Measurements from ENCODE around the gene BMP4. TPM values are rescaled to one million over a fixed set of nuclear protein-coding genes. Genes with fewer than 3 reads are reported as not detected.

BMP4 gene
- polyA plus RNA-seq, 1 donor (not counting 4 experiments of a cell fraction or from before 2014, with no cell fraction given), result 6.5 TPM

DNA sequence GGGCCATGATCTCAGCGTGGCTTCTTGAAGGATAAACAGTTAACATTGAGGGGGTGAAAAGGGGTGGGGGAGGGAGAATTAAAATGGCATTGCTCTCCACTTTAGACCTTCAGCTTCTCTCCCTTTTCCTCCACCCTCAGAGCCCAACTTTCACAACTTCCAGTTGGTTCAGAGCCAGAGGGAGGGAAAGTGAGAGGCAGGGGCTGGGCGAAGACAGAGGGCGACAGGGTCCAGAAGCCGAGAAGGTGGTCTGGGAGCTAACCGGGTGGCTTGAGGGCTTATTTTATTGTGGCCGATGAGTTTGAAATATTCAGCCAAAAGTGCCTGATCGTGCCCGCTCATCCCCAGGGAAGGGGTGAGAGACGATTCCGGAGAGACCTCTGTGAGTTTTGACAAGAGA lies 4.1 kb downstream of the BMP4 start:
- Histone ChIP-seq H3K36me3 (ENCODE audit: control insufficient read depth in 2 of 2, extremely low read depth in 1 of 2, insufficient read depth in 2 of 2, low read length in 2 of 2) (peaks cover 0 to 8% of the 10 kb centered on the region in 2 experiments), H3K9me3 (ENCODE audit: control insufficient read depth, low read depth, low read length) (no peaks in the 10 kb centered on the region), H2AFZ (ENCODE audit: control insufficient read depth, low read length) (no peak overlapping the region), H3K4me2 (ENCODE audit: control insufficient read depth, extremely low read depth, insufficient read depth, low read depth, low read length) (no peak overlapping the region), H3K9ac (ENCODE audit: control insufficient read depth, extremely low read depth, insufficient read depth, low read length) (no peak overlapping the region), H3K4me3 (ENCODE audit: control insufficient read depth in 2 of 3, extremely low read depth in 1 of 3, insufficient read depth in 2 of 3, low read depth in 1 of 3, low read length in 3 of 3) (no peak overlapping the region), H3K27ac (ENCODE audit: control insufficient read depth, insufficient read depth, low read length) (no peak overlapping the region), H4K20me1 (ENCODE audit: control insufficient read depth, extremely low read depth, insufficient read depth, low read length) (no peaks in the 10 kb centered on the region), H3K9me1 (ENCODE audit: control insufficient read depth, extremely low read depth, insufficient read depth, low read length) (no peaks in the 10 kb centered on the region), H3K27me3 (ENCODE audit: control insufficient read depth, extremely low read depth, insufficient read depth, low read length) (no peaks in the 10 kb centered on the region), H3K4me1 (ENCODE audit: control insufficient read depth, extremely low read depth, insufficient read depth, low read length) (peaks cover 10% of the 10 kb centered on the region), H3K79me2 (ENCODE audit: control insufficient read depth, insufficient read depth, low read length) (peaks cover 20% of the 10 kb centered on the region)
- dilution Hi-C loops (cut with MboI; ENCODE audit: extremely low pct_ligation_motif_present, low sequenced_read_pairs), result no loop called here
- DNase-seq (ENCODE audit: low read depth, low spot score) (no peak), FAIRE-seq (no peak)
- TF ChIP-seq EZH2 (IDR thresholded peaks at IDR 0.05; ENCODE audit: low read length) (no peak), CTCF (optimal IDR thresholded peaks at IDR 0.05 in 1 of 3, IDR thresholded peaks at IDR 0.05 in 1 of 3, conservative IDR thresholded peaks at IDR 0.05 in 1 of 3; ENCODE audit: extremely low read depth in 1 of 3, insufficient read depth in 2 of 3, low read length in 3 of 3) (no peak)

DNA sequence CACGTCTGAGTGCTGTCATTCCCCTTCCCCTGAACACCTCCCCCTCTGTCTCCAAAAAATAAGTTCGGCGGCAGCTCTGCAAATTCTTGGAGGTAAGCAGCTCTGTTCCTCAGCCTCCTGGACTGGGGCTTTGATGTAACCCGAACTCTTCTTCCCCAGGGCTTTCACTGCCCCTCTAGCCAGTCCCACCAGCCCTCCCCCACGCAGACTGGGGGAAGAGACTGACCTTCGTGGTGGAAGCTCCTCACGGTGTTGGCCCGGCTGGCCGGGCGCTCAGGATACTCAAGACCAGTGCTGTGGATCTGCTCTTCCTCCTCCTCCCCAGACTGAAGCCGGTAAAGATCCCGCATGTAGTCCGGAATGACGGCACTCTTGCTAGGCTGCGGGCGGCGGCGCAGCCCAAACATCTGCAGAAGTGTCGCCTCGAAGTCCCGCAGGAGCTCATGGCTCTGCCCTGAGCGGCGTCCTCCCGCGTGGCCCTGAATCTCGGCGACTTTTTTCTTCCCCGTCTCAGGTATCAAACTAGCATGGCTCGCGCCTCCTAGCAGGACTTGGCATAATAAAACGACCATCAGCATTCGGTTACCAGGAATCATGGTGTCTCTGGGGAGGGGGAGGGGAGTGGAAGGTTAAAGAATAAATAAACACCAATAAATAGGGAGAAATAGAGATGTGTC lies 4.9 kb downstream of the BMP4 start:
- no peak for TF ChIP-seq EZH2 (IDR thresholded peaks at IDR 0.05; ENCODE audit: low read length)
- no peak for TF ChIP-seq CTCF (optimal IDR thresholded peaks at IDR 0.05 in 1 of 3, IDR thresholded peaks at IDR 0.05 in 1 of 3, conservative IDR thresholded peaks at IDR 0.05 in 1 of 3; ENCODE audit: extremely low read depth in 1 of 3, insufficient read depth in 2 of 3, low read length in 3 of 3)
- Histone ChIP-seq H2AFZ (ENCODE audit: control insufficient read depth, low read length) (no peak overlapping the region), H3K27ac (ENCODE audit: control insufficient read depth, insufficient read depth, low read length) (no peak overlapping the region), H3K9ac (ENCODE audit: control insufficient read depth, extremely low read depth, insufficient read depth, low read length) (no peak overlapping the region), H3K4me3 (ENCODE audit: control insufficient read depth in 2 of 3, extremely low read depth in 1 of 3, insufficient read depth in 2 of 3, low read depth in 1 of 3, low read length in 3 of 3) (no peak overlapping the region), H3K79me2 (ENCODE audit: control insufficient read depth, insufficient read depth, low read length) (peaks cover 20% of the 10 kb centered on the region), H3K36me3 (ENCODE audit: control insufficient read depth in 2 of 2, extremely low read depth in 1 of 2, insufficient read depth in 2 of 2, low read length in 2 of 2) (peaks cover 0 to 8% of the 10 kb centered on the region in 2 experiments), H3K4me2 (ENCODE audit: control insufficient read depth, extremely low read depth, insufficient read depth, low read depth, low read length) (no peak overlapping the region), H3K4me1 (ENCODE audit: control insufficient read depth, extremely low read depth, insufficient read depth, low read length) (peaks cover 10% of the 10 kb centered on the region), H3K9me1 (ENCODE audit: control insufficient read depth, extremely low read depth, insufficient read depth, low read length) (no peaks in the 10 kb centered on the region), H3K27me3 (ENCODE audit: control insufficient read depth, extremely low read depth, insufficient read depth, low read length) (no peaks in the 10 kb centered on the region), H3K9me3 (ENCODE audit: control insufficient read depth, low read depth, low read length) (no peaks in the 10 kb centered on the region), H4K20me1 (ENCODE audit: control insufficient read depth, extremely low read depth, insufficient read depth, low read length) (no peaks in the 10 kb centered on the region)
- DNase-seq (ENCODE audit: low read depth, low spot score), result no peak
- FAIRE-seq, result no peak
- dilution Hi-C loops (cut with MboI; ENCODE audit: extremely low pct_ligation_motif_present, low sequenced_read_pairs), result no loop called here
